ENCODE results near the gene AURKB. TPM values are rescaled to one million over a fixed set of nuclear protein-coding genes. Genes with fewer than 3 reads are reported as not detected.

The AURKB gene
- total and polyA plus RNA-seq, 8 donors = 1.0 to 66.0 (median 9.5) TPM

DNA sequence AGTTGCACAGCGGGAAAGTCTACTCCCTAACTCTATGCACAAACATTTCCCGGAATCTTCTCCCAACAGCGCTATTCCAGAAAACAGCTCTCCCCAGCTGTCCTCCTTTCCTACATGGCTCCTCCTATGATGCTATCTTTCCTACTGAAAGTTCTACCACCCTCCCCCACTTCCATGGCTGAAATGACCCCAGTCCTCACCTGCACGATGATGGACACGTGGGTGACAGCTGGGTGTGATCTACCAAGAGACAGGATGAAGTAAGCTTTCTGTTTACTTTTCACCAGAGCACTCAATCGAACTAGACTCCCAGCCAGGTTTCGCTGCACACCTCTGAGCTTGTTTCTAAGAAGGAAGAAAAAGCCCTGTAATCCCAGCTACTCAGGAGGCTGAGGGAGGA lies 26.8 kb upstream of the AURKB start:
- Histone ChIP-seq H3K4me3 (no peak overlapping the region), H3K27ac (no peak overlapping the region), H3K36me3 (peaks cover 72 to 100% (median 100%) of the 10 kb centered on the region in 4 donors), H3K27me3 (no peaks in the 10 kb centered on the region), H3K4me1 (no peaks in the 10 kb centered on the region), H3K9me3 (no peaks in the 10 kb centered on the region)
- no peak for DNase-seq
- intact Hi-C loops (cut with DNase I; ENCODE audit: low total_unique reads) = no loop called here
- WGBS, 5 donors = 66 to 86% (median 77%) methylated on average over 7 of the region's 7 CpGs
- TF ChIP-seq, protein P1, sequence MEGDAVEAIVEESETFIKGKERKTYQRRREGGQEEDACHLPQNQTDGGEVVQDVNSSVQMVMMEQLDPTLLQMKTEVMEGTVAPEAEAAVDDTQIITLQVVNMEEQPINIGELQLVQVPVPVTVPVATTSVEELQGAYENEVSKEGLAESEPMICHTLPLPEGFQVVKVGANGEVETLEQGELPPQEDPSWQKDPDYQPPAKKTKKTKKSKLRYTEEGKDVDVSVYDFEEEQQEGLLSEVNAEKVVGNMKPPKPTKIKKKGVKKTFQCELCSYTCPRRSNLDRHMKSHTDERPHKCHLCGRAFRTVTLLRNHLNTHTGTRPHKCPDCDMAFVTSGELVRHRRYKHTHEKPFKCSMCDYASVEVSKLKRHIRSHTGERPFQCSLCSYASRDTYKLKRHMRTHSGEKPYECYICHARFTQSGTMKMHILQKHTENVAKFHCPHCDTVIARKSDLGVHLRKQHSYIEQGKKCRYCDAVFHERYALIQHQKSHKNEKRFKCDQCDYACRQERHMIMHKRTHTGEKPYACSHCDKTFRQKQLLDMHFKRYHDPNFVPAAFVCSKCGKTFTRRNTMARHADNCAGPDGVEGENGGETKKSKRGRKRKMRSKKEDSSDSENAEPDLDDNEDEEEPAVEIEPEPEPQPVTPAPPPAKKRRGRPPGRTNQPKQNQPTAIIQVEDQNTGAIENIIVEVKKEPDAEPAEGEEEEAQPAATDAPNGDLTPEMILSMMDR (IDR thresholded peaks at IDR 0.05) = no peak
- TF ChIP-seq EP300 (IDR thresholded peaks at IDR 0.05) (no peak), POLR2A (IDR thresholded peaks at IDR 0.05) (no peak), POLR2AphosphoS5 (IDR thresholded peaks at IDR 0.05) (no peak)

DNA sequence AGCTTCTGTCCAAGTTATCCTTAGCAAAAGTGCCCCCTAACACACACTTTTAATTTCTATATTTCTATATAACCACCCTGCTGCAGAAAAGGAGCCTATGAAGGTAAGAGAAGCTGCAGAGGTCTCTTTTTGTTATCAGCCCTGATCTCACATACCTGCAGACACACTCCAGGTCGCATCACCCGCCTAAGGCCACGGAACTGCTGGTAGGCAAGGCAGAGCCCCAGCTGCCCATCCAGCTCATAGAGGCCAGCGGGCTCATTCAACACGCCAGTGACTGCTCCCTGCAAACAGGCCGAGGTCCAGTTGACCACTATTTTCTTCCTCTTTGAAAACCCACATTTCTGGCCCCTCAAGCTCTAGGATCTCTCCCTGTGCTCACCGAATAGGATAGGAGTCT lies 25.3 kb upstream of the AURKB start:
- peaks cover 77 to 100% (median 100%) of the 10 kb centered on the region in 4 donors for H3K36me3 ChIP-seq
- H3K4me1 ChIP-seq = no peaks in the 10 kb centered on the region
- H3K27ac ChIP-seq = no peak overlapping the region
- intact Hi-C loops (cut with DNase I; ENCODE audit: low total_unique reads) = no loop called here
- TF ChIP-seq, protein P1 (IDR thresholded peaks at IDR 0.05) = no peak
- TF ChIP-seq POLR2A (IDR thresholded peaks at IDR 0.05) = no peak
- TF ChIP-seq POLR2AphosphoS5 (IDR thresholded peaks at IDR 0.05) = no peak
- no peak for TF ChIP-seq EP300 (IDR thresholded peaks at IDR 0.05)
- WGBS, 5 donors = 95 to 98% (median 97%) methylated on average over 7 of the region's 7 CpGs
- DNase-seq = no peak
- H3K9me3 ChIP-seq = no peaks in the 10 kb centered on the region
- H3K4me3 ChIP-seq = no peak overlapping the region
- no peaks in the 10 kb centered on the region for H3K27me3 ChIP-seq

DNA sequence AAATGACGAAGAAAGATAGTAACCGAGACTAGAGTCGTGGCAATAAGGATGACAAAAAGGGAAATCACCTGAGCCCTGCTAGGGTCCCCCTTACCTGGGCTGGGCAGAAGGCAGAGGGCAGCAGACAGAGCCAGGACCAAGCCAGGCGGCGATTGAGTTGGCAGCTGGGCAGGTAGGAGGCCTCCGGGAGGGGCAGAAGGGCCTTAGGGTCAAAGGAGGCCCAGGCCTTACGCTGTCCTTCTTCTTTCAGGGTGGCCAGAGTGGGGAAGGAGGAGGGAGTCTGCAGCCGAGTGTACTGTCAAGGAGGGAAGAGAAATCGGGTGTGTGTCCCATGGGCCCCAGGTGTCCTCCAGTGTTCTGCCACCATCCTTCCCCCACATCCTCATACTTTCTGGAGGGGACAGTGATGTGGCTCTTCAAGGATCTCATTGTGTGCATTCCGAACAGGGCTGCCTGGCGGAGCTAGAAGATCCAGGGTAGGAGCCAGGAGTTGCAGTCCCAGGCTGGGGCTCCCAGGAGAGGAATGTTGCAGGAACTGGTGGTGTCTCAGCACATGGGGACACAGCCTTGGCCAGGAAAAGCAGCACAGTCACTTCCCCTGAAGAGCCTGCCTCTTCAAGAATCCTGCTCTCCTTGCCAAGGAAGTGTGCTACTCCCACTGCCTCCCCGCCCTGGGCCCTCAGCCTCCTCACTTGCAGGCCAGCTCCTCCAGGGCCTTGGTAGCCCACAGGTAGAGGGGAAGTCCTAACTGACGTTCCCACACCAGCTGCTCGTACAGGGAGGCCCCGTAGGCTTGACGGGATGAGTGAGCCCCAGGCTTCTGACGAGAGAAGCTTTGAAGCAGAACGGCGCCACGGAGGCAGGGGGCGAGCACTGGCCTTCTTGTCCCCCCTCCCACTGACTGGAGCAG lies 24.2 kb upstream of the AURKB start:
- WGBS, 5 donors = 91 to 94% (median 93%) methylated on average over 20 to 21 of the region's 21 CpGs
- Histone ChIP-seq H3K9me3 (no peaks in the 10 kb centered on the region), H3K27ac (no peak overlapping the region), H3K4me3 (no peak overlapping the region), H3K36me3 (peaks cover 80 to 100% (median 100%) of the 10 kb centered on the region in 4 donors), H3K4me1 (no peaks in the 10 kb centered on the region), H3K27me3 (no peaks in the 10 kb centered on the region)
- TF ChIP-seq POLR2AphosphoS5 (IDR thresholded peaks at IDR 0.05) (no peak), POLR2A (IDR thresholded peaks at IDR 0.05) (no peak), EP300 (IDR thresholded peaks at IDR 0.05) (no peak)
- TF ChIP-seq, protein P1 (IDR thresholded peaks at IDR 0.05) = no peak
- intact Hi-C loops (cut with DNase I; ENCODE audit: low total_unique reads) = no loop called here
- no peak for DNase-seq

DNA sequence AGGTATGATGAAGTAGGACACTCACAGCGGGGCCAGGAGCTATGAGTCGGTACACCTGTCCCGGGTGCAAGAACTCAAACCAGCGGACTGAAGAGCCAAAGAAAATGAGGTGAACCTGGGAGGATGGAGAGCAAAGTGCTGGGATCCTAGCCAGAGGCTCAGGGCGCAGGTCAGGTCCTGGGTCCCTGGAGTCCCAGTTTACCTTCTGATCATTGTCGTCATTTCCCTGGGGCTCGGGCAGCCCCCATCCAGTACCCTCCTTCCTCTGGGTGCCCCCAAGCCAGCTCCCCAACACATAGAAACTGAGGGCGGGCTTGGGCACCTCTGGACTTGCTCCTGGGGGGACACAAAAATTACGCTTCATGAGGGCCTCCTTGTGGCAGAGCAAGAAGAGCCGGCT lies 21.3 kb upstream of the AURKB start:
- WGBS, 5 donors = 96 to 98% (median 97%) methylated on average over 10 of the region's 10 CpGs
- DNase-seq = no peak
- intact Hi-C loops (cut with DNase I; ENCODE audit: low total_unique reads) = no loop called here
- Histone ChIP-seq H3K27me3 (no peaks in the 10 kb centered on the region), H3K36me3 (peaks cover 95 to 98% (median 96%) of the 10 kb centered on the region in 4 donors), H3K9me3 (no peaks in the 10 kb centered on the region), H3K27ac (no peak overlapping the region), H3K4me1 (peaks cover 2 to 8% (median 7%) of the 10 kb centered on the region in 4 donors), H3K4me3 (no peak overlapping the region)
- TF ChIP-seq POLR2AphosphoS5 (IDR thresholded peaks at IDR 0.05) (no peak), EP300 (IDR thresholded peaks at IDR 0.05) (no peak), POLR2A (IDR thresholded peaks at IDR 0.05) (no peak)
- TF ChIP-seq, protein P1 (IDR thresholded peaks at IDR 0.05) = no peak
